SJSA1 (cell line): ENCODE results near the gene ALKBH2. TPM values are rescaled to one million over a fixed set of nuclear protein-coding genes. Genes with fewer than 3 reads are reported as not detected.
"Not testable (repeated sequence)": the region's sequence is repeated elsewhere in the genome, so short reads cannot be mapped to it uniquely, and the experiment has no call there.

ENCODE experiments used
- DNase-seq, 2 experiments: peaks; one replicate each; pipeline ENCODE4 v3.0.0-alpha.2; 2015 to 2020; ENCODE audit warnings: low spot score in 2 of 2, low read depth in 1 of 2
- H3K27ac ChIP-seq: fragments of 250-450 bp; sonication (Bioruptor Pico); 2 replicates; pipeline ENCODE4 v1.5.1; 2020; ENCODE audit warnings: mild to moderate bottlenecking, moderate library complexity
- H3K27me3 ChIP-seq: fragments of 250-450 bp; sonication (Bioruptor Pico); replicated peaks from 2 replicates; pipeline ENCODE4 v1.5.1; 2020; ENCODE audit warnings: mild to moderate bottlenecking, moderate library complexity
- H3K36me3 ChIP-seq: fragments of 250-450 bp; sonication (Bioruptor Pico); 2 replicates; pipeline ENCODE4 v1.5.1; 2020; ENCODE audit warnings: mild to moderate bottlenecking
- H3K4me1 ChIP-seq: fragments of 250-450 bp; sonication (Bioruptor Pico); replicated peaks from 2 replicates; pipeline ENCODE4 v1.6.1; 2021; ENCODE audit warnings: mild to moderate bottlenecking
- H3K4me3 ChIP-seq: fragments of 250-450 bp; sonication (Bioruptor Pico); 2 replicates; pipeline ENCODE4 v1.5.1; 2020; ENCODE audit warnings: mild to moderate bottlenecking
- H3K9me3 ChIP-seq: fragments of 250-450 bp; sonication (Bioruptor Pico); replicated peaks from 2 replicates; pipeline ENCODE4 v1.5.1; 2020; ENCODE audit warnings: mild to moderate bottlenecking
- total RNA-seq: library from RNA; depleted of rRNA; stranded (reverse); fragments of >200 nt; shearing (Covaris generic); gene quantifications from 2 replicates; pipeline ENCODE4 v1.2.3, GENCODE V29; 2014; rRNA removed

The ALKBH2 gene
- total RNA-seq, 1 experiment from 2014 or later = 13.8 TPM

- not testable (repeated sequence) for H3K36me3 ChIP-seq, H3K4me3 ChIP-seq, H3K9me3 ChIP-seq, H3K4me1 ChIP-seq, H3K27ac ChIP-seq, DNase-seq, H3K27me3 ChIP-seq
Observed at GRCh38 chr12:109048706-109049105, 44.6 kb downstream of the ALKBH2 start.

- H3K4me1 ChIP-seq = peaks cover 3% of the 10 kb centered on the region; the same call in 1 of the 2 replicates
- no peak for DNase-seq
- no peaks in the 10 kb centered on the region for H3K9me3 ChIP-seq
- H3K4me3 ChIP-seq = no peak overlapping the region
- no peak overlapping the region for H3K27ac ChIP-seq
- H3K36me3 ChIP-seq = no peaks in the 10 kb centered on the region
- H3K27me3 ChIP-seq = peaks cover 5% of the 10 kb centered on the region; the same call in 1 of the 2 replicates
Observed at GRCh38 chr12:109047081-109047805, 46.0 kb downstream of the ALKBH2 start.

- Histone ChIP-seq H3K4me3 (no peak overlapping the region), H3K9me3 (no peaks in the 10 kb centered on the region), H3K27ac (no peak overlapping the region), H3K4me1 (no peaks in the 10 kb centered on the region), H3K36me3 (no peaks in the 10 kb centered on the region), H3K27me3 (peaks cover 5% of the 10 kb centered on the region; the same call in 1 of the 2 replicates)
- DNase-seq = no peak
Observed at GRCh38 chr12:109044241-109044640, 49.0 kb downstream of the ALKBH2 start.

Other genes with a start within 250 kb of the ALKBH2 start
- gene SSH1, start 235.9 kb downstream of the ALKBH2 start, total RNA-seq = 7.1 and 16.3 TPM in 2 replicates
- gene DAO, start 213.4 kb downstream of the ALKBH2 start, total RNA-seq = not detected in 2 replicates
- gene SVOP, start 72.4 kb downstream of the ALKBH2 start, total RNA-seq = not detected in 2 replicates
- gene USP30, start 40.9 kb downstream of the ALKBH2 start, total RNA-seq = 7.1 and 30.6 TPM in 2 replicates
- gene UNG, start 4.1 kb upstream of the ALKBH2 start, total RNA-seq = 30.4 and 30.5 TPM in 2 replicates
- gene ACACB, start 23.1 kb upstream of the ALKBH2 start, total RNA-seq = 1.2 and 2.9 TPM in 2 replicates
- not detected in 2 replicates for gene FOXN4, start 215.8 kb upstream of the ALKBH2 start, total RNA-seq